Parathyroid adenoma (tissue), 2 donors: Measurements from ENCODE around the gene PUS7.

Source experiments
- H2AFZ ChIP-seq: fragments of 300-600 bp; sonication (generic); one replicate; pipeline ENCODE4 v1.7.0; 2017; ENCODE audit warnings: antibody characterized with exemption, mild to moderate bottlenecking
- H3K27ac ChIP-seq: fragments of 300-600 bp; sonication (generic); one replicate; pipeline ENCODE4 v1.7.0; 2017
- H3K27me3 ChIP-seq: fragments of 300-600 bp; sonication (generic); one replicate; pipeline ENCODE4 v1.7.0; 2017; ENCODE audit warnings: low read length; ENCODE audit not compliant: control insufficient read depth, insufficient read depth
- H3K36me3 ChIP-seq: fragments of 300-600 bp; sonication (generic); one replicate; pipeline ENCODE4 v1.7.0; 2017; ENCODE audit warnings: low read length; ENCODE audit not compliant: control insufficient read depth, insufficient read depth
- H3K4me1 ChIP-seq: fragments of 300-600 bp; sonication (generic); one replicate; pipeline ENCODE4 v1.7.0; 2017; ENCODE audit warnings: control low read depth
- H3K4me2 ChIP-seq: fragments of 300-600 bp; sonication (generic); one replicate; pipeline ENCODE4 v1.7.0; 2017; ENCODE audit warnings: low read length
- H3K4me3 ChIP-seq: fragments of 300-600 bp; sonication (generic); one replicate; pipeline ENCODE4 v1.7.0; 2017; ENCODE audit warnings: low read depth, low read length
- H3K79me2 ChIP-seq: fragments of 300-600 bp; sonication (generic); one replicate; pipeline ENCODE4 v1.7.0; 2017; ENCODE audit warnings: control low read depth
- H3K9ac ChIP-seq: fragments of 300-600 bp; sonication (generic); one replicate; pipeline ENCODE4 v1.7.0; 2017; ENCODE audit warnings: mild to moderate bottlenecking
- H3K9me3 ChIP-seq: fragments of 300-600 bp; sonication (generic); one replicate; pipeline ENCODE4 v1.7.0; 2017; ENCODE audit warnings: low read length; ENCODE audit not compliant: control insufficient read depth
- CTCF ChIP-seq: fragments of 300-600 bp; sonication (generic); IDR thresholded peaks from one replicate; pipeline ENCODE4 v1.7.0; 2017; ENCODE audit warnings: antibody characterized with exemption, mild to moderate bottlenecking
- donor health status: primary hyperparathyroidism.

PUS7 gene

GRCh38 chr7:105487579-105488571 lies 34.2 kb downstream of the PUS7 start:
- no peaks in the 10 kb centered on the region for H3K36me3 ChIP-seq
- no peaks in the 10 kb centered on the region for H3K4me1 ChIP-seq
- no peak overlapping the region for H3K9ac ChIP-seq

GRCh38 chr7:105480931-105481330 lies 41.1 kb downstream of the PUS7 start:
- no peaks in the 10 kb centered on the region for H3K9me3 ChIP-seq
- no peak overlapping the region for H3K4me3 ChIP-seq
- no peaks in the 10 kb centered on the region for H3K79me2 ChIP-seq
- H3K4me1 ChIP-seq, result no peaks in the 10 kb centered on the region
- no peak overlapping the region for H3K4me2 ChIP-seq
- no peaks in the 10 kb centered on the region for H3K36me3 ChIP-seq
- no peak for TF ChIP-seq CTCF
- no peak overlapping the region for H3K27ac ChIP-seq
- H3K9ac ChIP-seq, result no peak overlapping the region
- H3K27me3 ChIP-seq, result no peaks in the 10 kb centered on the region
- H2AFZ ChIP-seq, result no peak overlapping the region

More at GRCh38 chr7:105487579-105488571, 34.2 kb downstream of the PUS7 start:
- no peak overlapping the region for H2AFZ ChIP-seq
- H3K9me3 ChIP-seq, result no peaks in the 10 kb centered on the region
- no peak overlapping the region for H3K4me2 ChIP-seq
- H3K27me3 ChIP-seq, result no peaks in the 10 kb centered on the region
- TF ChIP-seq CTCF, result peak; percentile 8
- no peak overlapping the region for H3K4me3 ChIP-seq
- H3K27ac ChIP-seq, result no peak overlapping the region
- H3K79me2 ChIP-seq, result no peaks in the 10 kb centered on the region

GRCh38 chr7:105478606-105479005 lies 43.5 kb downstream of the PUS7 start:
- Histone ChIP-seq H3K4me3 (no peak overlapping the region), H3K4me2 (no peak overlapping the region), H3K27me3 (no peaks in the 10 kb centered on the region), H3K79me2 (no peaks in the 10 kb centered on the region), H3K9me3 (no peaks in the 10 kb centered on the region), H3K27ac (no peak overlapping the region), H3K4me1 (no peaks in the 10 kb centered on the region), H3K9ac (no peak overlapping the region), H2AFZ (no peak overlapping the region), H3K36me3 (no peaks in the 10 kb centered on the region)
- TF ChIP-seq CTCF, result no peak

GRCh38 chr7:105477908-105478307 lies 44.2 kb downstream of the PUS7 start:
- Histone ChIP-seq H3K4me2 (no peak overlapping the region), H3K4me3 (no peak overlapping the region), H3K27ac (no peak overlapping the region), H2AFZ (no peak overlapping the region), H3K4me1 (no peaks in the 10 kb centered on the region), H3K9ac (no peak overlapping the region), H3K36me3 (no peaks in the 10 kb centered on the region), H3K9me3 (no peaks in the 10 kb centered on the region), H3K79me2 (no peaks in the 10 kb centered on the region), H3K27me3 (no peaks in the 10 kb centered on the region)
- no peak for TF ChIP-seq CTCF
